Osteoblast (primary cell): ENCODE results near the gene ACTL8. TPM values are rescaled to one million over a fixed set of nuclear protein-coding genes. Genes with fewer than 3 reads are reported as not detected.

Experiments
- DNase-seq: peaks from one replicate; pipeline ENCODE4 v3.0.0; 2011; ENCODE audit warnings: low spot score, mixed read lengths; ENCODE audit not compliant: insufficient read length; ENCODE audit errors: missing footprints
- H2AFZ ChIP-seq: 2 replicates; pipeline ENCODE4 v1.6.0; 2011; ENCODE audit warnings: mild to moderate bottlenecking, low read length
- H3K27ac ChIP-seq: 2 replicates; pipeline ENCODE4 v1.5.1; 2011; ENCODE audit warnings: mild to moderate bottlenecking, low read depth, low read length, moderate library complexity
- H3K27me3 ChIP-seq: 2 replicates; pipeline ENCODE4 v1.6.0; 2012; ENCODE audit warnings: mild to moderate bottlenecking, control low read depth, inconsistent platforms, low read length, moderate library complexity; ENCODE audit not compliant: insufficient read depth
- H3K36me3 ChIP-seq: 2 replicates; pipeline ENCODE4 v1.5.1; 2011; ENCODE audit warnings: mild to moderate bottlenecking, low read length, control low read depth, moderate library complexity; ENCODE audit not compliant: insufficient read depth
- H3K4me1 ChIP-seq: 2 replicates; pipeline ENCODE4 v1.5.1; 2011; ENCODE audit warnings: mild to moderate bottlenecking, low read length, control low read depth, moderate library complexity; ENCODE audit not compliant: insufficient read depth
- H3K4me2 ChIP-seq: 2 replicates; pipeline ENCODE4 v1.6.0; 2011; ENCODE audit warnings: mild to moderate bottlenecking, low read length; ENCODE audit not compliant: insufficient read depth
- H3K4me3 ChIP-seq: fragments of 200-600 bp; sonication (generic); 3 replicates; pipeline ENCODE4 v1.5.1; 2012; ENCODE audit warnings: mild to moderate bottlenecking, low read length, inconsistent platforms; ENCODE audit not compliant: insufficient read depth
- H3K79me2 ChIP-seq: 2 replicates; pipeline ENCODE4 v1.6.0; 2012; ENCODE audit warnings: mild to moderate bottlenecking, low read length, control low read depth, inconsistent platforms; ENCODE audit not compliant: insufficient read depth
- H3K9me3 ChIP-seq: 2 replicates; pipeline ENCODE4 v1.5.1; 2011; ENCODE audit warnings: low read depth, low read length, control low read depth
- H4K20me1 ChIP-seq: 2 replicates; pipeline ENCODE4 v1.6.0; 2012; ENCODE audit warnings: mild to moderate bottlenecking, low read length, control low read depth; ENCODE audit not compliant: insufficient read depth
- CTCF ChIP-seq: IDR thresholded peaks from 2 replicates; pipeline ENCODE4 v1.5.1; 2011; ENCODE audit warnings: mild to moderate bottlenecking, low read depth, low read length, moderate library complexity; ENCODE audit errors: extremely low read depth
- total RNA-seq: library from RNA; depleted of rRNA; stranded (reverse); fragments of >200 nt; gene quantifications from 2 replicates; pipeline ENCODE4 v1.2.3, GENCODE V29; 2012

Gene ACTL8
- total RNA-seq, 1 donor, result not detected

- H3K27me3 ChIP-seq, result peaks cover 8% of the 10 kb centered on the region
- H3K4me2 ChIP-seq, result no peak overlapping the region
- no peaks in the 10 kb centered on the region for H4K20me1 ChIP-seq
- H3K36me3 ChIP-seq, result no peaks in the 10 kb centered on the region
- H3K4me1 ChIP-seq, result peaks cover 10% of the 10 kb centered on the region
- H3K79me2 ChIP-seq, result no peaks in the 10 kb centered on the region
- H3K9me3 ChIP-seq, result no peaks in the 10 kb centered on the region
- TF ChIP-seq CTCF, result no peak
- no peak overlapping the region for H3K27ac ChIP-seq
- no peak overlapping the region for H2AFZ ChIP-seq
- no peak for DNase-seq
- H3K4me3 ChIP-seq, result no peak overlapping the region
Observed at GRCh38 chr1:17789926-17790325, 34.8 kb downstream of the ACTL8 start.

GRCh38 chr1:17790383-17791054 is 35.4 kb downstream of the ACTL8 start:
- Histone ChIP-seq H3K4me3 (no peak overlapping the region), H3K36me3 (no peaks in the 10 kb centered on the region), H3K4me1 (peaks cover 10% of the 10 kb centered on the region), H3K4me2 (no peak overlapping the region), H2AFZ (no peak overlapping the region), H4K20me1 (no peaks in the 10 kb centered on the region), H3K79me2 (no peaks in the 10 kb centered on the region), H3K27ac (no peak overlapping the region), H3K27me3 (peaks cover 8% of the 10 kb centered on the region), H3K9me3 (no peaks in the 10 kb centered on the region)
- DNase-seq, result no peak
- TF ChIP-seq CTCF, result no peak

DNA sequence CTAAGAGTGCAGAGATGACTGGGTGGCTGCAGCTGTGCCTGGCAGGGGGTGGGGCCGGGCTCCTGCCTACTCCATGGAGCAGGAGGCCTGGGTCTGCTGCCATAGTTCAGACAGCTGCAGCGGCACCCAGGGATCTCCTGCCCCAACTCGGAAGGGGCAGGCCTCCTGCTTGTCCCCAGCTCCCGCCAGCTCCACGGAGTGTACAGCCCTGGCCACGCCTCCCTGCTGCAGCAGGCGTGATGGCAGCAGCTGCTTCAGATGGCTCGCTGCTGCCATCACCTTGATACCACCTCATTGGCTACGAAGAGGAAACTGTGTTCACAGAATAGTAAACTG is 35.9 kb downstream of the ACTL8 start:
- no peaks in the 10 kb centered on the region for H3K9me3 ChIP-seq
- no peak overlapping the region for H3K4me3 ChIP-seq
- no peaks in the 10 kb centered on the region for H3K79me2 ChIP-seq
- no peak overlapping the region for H3K4me2 ChIP-seq
- H4K20me1 ChIP-seq, result no peaks in the 10 kb centered on the region
- H3K27ac ChIP-seq, result no peak overlapping the region
- no peak for DNase-seq
- H3K27me3 ChIP-seq, result peaks cover 8% of the 10 kb centered on the region
- no peak for TF ChIP-seq CTCF
- H3K36me3 ChIP-seq, result no peaks in the 10 kb centered on the region
- H2AFZ ChIP-seq, result no peak overlapping the region
- peaks cover 10% of the 10 kb centered on the region for H3K4me1 ChIP-seq

GRCh38 chr1:17791480-17791879 is 36.3 kb downstream of the ACTL8 start:
- Histone ChIP-seq H3K79me2 (no peaks in the 10 kb centered on the region), H3K9me3 (no peaks in the 10 kb centered on the region), H3K4me2 (no peak overlapping the region), H3K27ac (no peak overlapping the region), H3K27me3 (peaks cover 8% of the 10 kb centered on the region), H3K4me1 (peaks cover 10% of the 10 kb centered on the region), H3K36me3 (no peaks in the 10 kb centered on the region), H4K20me1 (no peaks in the 10 kb centered on the region), H3K4me3 (no peak overlapping the region), H2AFZ (no peak overlapping the region)
- no peak for TF ChIP-seq CTCF
- no peak for DNase-seq
